ENCODE measurements around the gene CBLN3. TPM values are rescaled to one million over a fixed set of nuclear protein-coding genes. Genes with fewer than 3 reads are reported as not detected.

Gene CBLN3
- total RNA-seq, 3 donors from 2014 or later (not counting 1 experiment from before 2014, with no cell fraction given) = 0.75 to 1.5 (median 1.1) TPM

- Mint-ChIP-seq H3K4me3 (peak overlapping the region; percentile 84), H3K27me3 (ENCODE audit: low read depth in 2 of 2) (no peaks in the 10 kb centered on the region), H3K4me1 (peaks cover 14 to 40% of the 10 kb centered on the region in 2 donors), H3K27ac (peak overlapping the region; percentile 87 to 97), H3K9me3 (no peaks in the 10 kb centered on the region), H3K36me3 (no peaks in the 10 kb centered on the region)
- peaks cover 36% of the 10 kb centered on the region for H3K4me1 ChIP-seq (ENCODE audit: control insufficient read depth, insufficient read depth, low read length)
- H3K27me3 ChIP-seq (ENCODE audit: control insufficient read depth, insufficient read depth, low read length) = no peaks in the 10 kb centered on the region
- peaks cover 28% of the 10 kb centered on the region for H3K36me3 ChIP-seq (ENCODE audit: control insufficient read depth, insufficient read depth, low read length)
- peak overlapping the region; percentile 93 for H3K4me3 ChIP-seq (ENCODE audit: low read length)
- H3K9me3 ChIP-seq (ENCODE audit: control insufficient read depth, insufficient read depth, low read length) = no peaks in the 10 kb centered on the region
- WGBS (ENCODE audit: insufficient coverage) = 29% methylated on average over 12 of the region's 19 CpGs
- ATAC-seq (peak; percentile 47 to 69 (median 56)), DNase-seq (peak; percentile 51 to 88)
- intact Hi-C loops (cut with micrococcal nuclease) = loop anchor here (1.0 to 10.0 kb wide), 5 partner anchors 11 to 214 kb away; partner anchors contain the start of genes MDP1, SDR39U1 and TINF2
- TF ChIP-seq CTCF (IDR thresholded peaks at IDR 0.05) = no peak
- peak overlapping the region; percentile 99 for H3K27ac ChIP-seq (ENCODE audit: low read length)
Observed at GRCh38 chr14:24430682-24431568, 1.5 kb upstream of the CBLN3 start.

DNA sequence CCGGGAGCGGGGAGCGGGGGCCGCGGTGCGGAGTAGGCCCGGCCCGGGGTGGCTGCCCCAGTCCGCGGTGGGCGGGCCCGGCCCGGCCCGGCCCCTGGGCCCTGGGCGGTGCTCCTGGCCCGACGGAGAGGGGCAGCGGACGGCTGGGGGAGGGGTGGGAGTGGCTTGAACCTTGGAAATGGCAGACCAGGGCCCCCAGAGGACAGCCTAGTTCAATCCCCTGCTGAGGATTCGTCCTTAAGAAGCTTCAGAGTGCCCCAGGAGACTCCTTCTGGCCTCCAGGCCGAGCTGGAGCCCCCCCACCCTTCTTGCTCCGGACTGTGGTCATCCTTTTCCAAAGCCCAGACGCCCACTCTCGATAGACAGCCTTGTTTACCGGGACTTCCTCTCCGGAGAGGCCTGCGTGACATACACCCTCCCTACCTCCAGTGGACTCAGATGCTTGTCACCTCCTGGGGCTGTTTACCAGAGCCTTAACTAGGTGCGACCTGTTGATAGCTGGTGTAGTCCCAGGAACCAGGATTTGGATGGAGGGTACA, 744 bp upstream of the CBLN3 start:
- H3K4me1 ChIP-seq (ENCODE audit: control insufficient read depth, insufficient read depth, low read length) = peaks cover 36% of the 10 kb centered on the region
- H3K4me3 ChIP-seq (ENCODE audit: low read length) = peak overlapping the region; percentile 93
- H3K9me3 ChIP-seq (ENCODE audit: control insufficient read depth, insufficient read depth, low read length) = no peaks in the 10 kb centered on the region
- DNase-seq (peak; percentile 51 to 75), ATAC-seq (peak; percentile 56 to 78 (median 69))
- H3K36me3 ChIP-seq (ENCODE audit: control insufficient read depth, insufficient read depth, low read length) = peaks cover 25% of the 10 kb centered on the region
- peak overlapping the region; percentile 84 for H3K4me3 Mint-ChIP-seq
- no peaks in the 10 kb centered on the region for H3K36me3 Mint-ChIP-seq
- intact Hi-C loops (cut with micrococcal nuclease) = loop anchor here (2.0 to 10.0 kb wide), 2 partner anchors 185 to 213 kb away; partner anchors contain the start of genes MDP1 and TINF2
- no peak for TF ChIP-seq CTCF (IDR thresholded peaks at IDR 0.05)
- no peaks in the 10 kb centered on the region for H3K27me3 Mint-ChIP-seq (ENCODE audit: low read depth in 2 of 2)
- H3K4me1 Mint-ChIP-seq = peaks cover 14 to 34% of the 10 kb centered on the region in 2 donors
- no peaks in the 10 kb centered on the region for H3K9me3 Mint-ChIP-seq
- H3K27ac ChIP-seq (ENCODE audit: low read length) = peak overlapping the region; percentile 99
- WGBS (ENCODE audit: insufficient coverage) = under 1% methylated on average over 28 of the region's 28 CpGs
- H3K27ac Mint-ChIP-seq = peak overlapping the region; percentile 87 to 97
- no peaks in the 10 kb centered on the region for H3K27me3 ChIP-seq (ENCODE audit: control insufficient read depth, insufficient read depth, low read length)

- Histone ChIP-seq H3K27ac (ENCODE audit: low read length) (peak overlapping the region; percentile 99), H3K4me3 (ENCODE audit: low read length) (no peak overlapping the region), H3K36me3 (ENCODE audit: control insufficient read depth, insufficient read depth, low read length) (peaks cover 21% of the 10 kb centered on the region), H3K4me1 (ENCODE audit: control insufficient read depth, insufficient read depth, low read length) (peaks cover 36% of the 10 kb centered on the region), H3K27me3 (ENCODE audit: control insufficient read depth, insufficient read depth, low read length) (no peaks in the 10 kb centered on the region), H3K9me3 (ENCODE audit: control insufficient read depth, insufficient read depth, low read length) (no peaks in the 10 kb centered on the region)
- WGBS (ENCODE audit: insufficient coverage) = 93% methylated on average over 18 of the region's 18 CpGs
- no peak for TF ChIP-seq CTCF (IDR thresholded peaks at IDR 0.05)
- intact Hi-C loops (cut with micrococcal nuclease) = no loop called here
- peak overlapping the region; percentile 86 for H3K4me3 Mint-ChIP-seq
- no peak for ATAC-seq
- H3K27ac Mint-ChIP-seq = peak overlapping the region; percentile 87 to 97
- H3K9me3 Mint-ChIP-seq = no peaks in the 10 kb centered on the region
- H3K36me3 Mint-ChIP-seq = no peaks in the 10 kb centered on the region
- H3K4me1 Mint-ChIP-seq = peaks cover 14 to 26% of the 10 kb centered on the region in 2 donors
- no peak for DNase-seq
- H3K27me3 Mint-ChIP-seq (ENCODE audit: low read depth in 2 of 2) = no peaks in the 10 kb centered on the region
Observed at GRCh38 chr14:24428628-24429394, 657 bp downstream of the CBLN3 start.
